ENCODE measurements around the gene PGAM4. TPM values are rescaled to one million over a fixed set of nuclear protein-coding genes. Genes with fewer than 3 reads are reported as not detected.
"Not testable (repeated sequence)": the region's sequence is repeated elsewhere in the genome, so short reads cannot be mapped to it uniquely, and the experiment has no call there.

The PGAM4 gene
- total and polyA plus RNA-seq, 9 donors = 0.13 to 0.48 (median 0.26) TPM; not detected in 6

DNA sequence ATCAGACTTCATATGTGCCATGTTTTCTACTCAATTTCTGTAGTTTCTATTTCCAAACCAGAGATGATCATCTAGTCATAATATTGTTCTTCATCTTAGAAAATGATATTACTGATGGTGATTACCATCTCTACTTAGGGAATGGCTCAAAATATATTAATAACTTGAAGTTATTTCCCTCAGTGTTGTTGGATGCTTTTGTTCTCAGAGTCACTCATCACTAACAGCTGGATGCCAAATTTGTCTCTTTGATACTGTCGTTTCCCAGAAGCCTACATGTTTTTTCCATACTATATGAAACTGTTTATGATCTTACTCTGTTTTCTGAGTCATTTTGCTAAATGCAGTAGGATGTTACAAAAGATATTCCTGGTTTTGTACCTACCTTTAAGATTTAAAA lies 8.9 kb downstream of the PGAM4 start:
- no CpG with 5 or more reads among the region's 1 CpG for WGBS (ENCODE audit: insufficient coverage)
- Histone ChIP-seq H3K4me3 (ENCODE audit: low read length) (no peak overlapping the region), H3K27ac (ENCODE audit: low read length) (no peak overlapping the region), H3K9me3 (replicated peaks; ENCODE audit: control insufficient read depth, low read depth, low read length) (no peaks in the 10 kb centered on the region), H3K36me3 (ENCODE audit: control insufficient read depth, insufficient read depth, low read length) (no peaks in the 10 kb centered on the region), H3K27me3 (ENCODE audit: control insufficient read depth, insufficient read depth, low read length) (no peaks in the 10 kb centered on the region), H3K4me1 (ENCODE audit: control insufficient read depth, insufficient read depth, low read length) (no peaks in the 10 kb centered on the region)
- no peak for DNase-seq

DNA sequence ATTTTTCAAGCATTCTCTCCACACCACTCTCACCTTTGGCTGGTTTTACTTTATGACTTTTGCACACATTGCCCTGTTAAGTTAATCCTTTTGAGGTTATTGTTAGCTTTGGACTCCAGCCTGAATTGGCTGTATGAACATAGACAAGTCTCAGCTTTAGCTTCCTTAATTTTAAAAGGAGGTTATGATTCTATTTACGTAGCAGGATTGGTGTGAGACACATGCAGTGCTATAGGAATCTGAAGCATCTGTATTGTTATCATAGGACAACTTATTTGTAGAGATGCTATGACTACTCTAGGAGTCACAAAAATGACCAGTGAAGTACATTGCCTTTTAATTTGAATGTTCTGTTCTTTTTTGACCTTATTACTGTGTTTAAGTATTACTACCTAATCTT lies 15.7 kb downstream of the PGAM4 start:
- Histone ChIP-seq H3K4me1 (ENCODE audit: control insufficient read depth, insufficient read depth, low read length) (no peaks in the 10 kb centered on the region), H3K36me3 (ENCODE audit: control insufficient read depth, insufficient read depth, low read length) (no peaks in the 10 kb centered on the region), H3K27ac (ENCODE audit: low read length) (no peak overlapping the region), H3K9me3 (replicated peaks; ENCODE audit: control insufficient read depth, low read depth, low read length) (no peaks in the 10 kb centered on the region), H3K4me3 (ENCODE audit: low read length) (no peak overlapping the region), H3K27me3 (ENCODE audit: control insufficient read depth, insufficient read depth, low read length) (no peaks in the 10 kb centered on the region)
- WGBS (ENCODE audit: insufficient coverage) = no CpG with 5 or more reads among the region's 1 CpG
- DNase-seq = no peak

DNA sequence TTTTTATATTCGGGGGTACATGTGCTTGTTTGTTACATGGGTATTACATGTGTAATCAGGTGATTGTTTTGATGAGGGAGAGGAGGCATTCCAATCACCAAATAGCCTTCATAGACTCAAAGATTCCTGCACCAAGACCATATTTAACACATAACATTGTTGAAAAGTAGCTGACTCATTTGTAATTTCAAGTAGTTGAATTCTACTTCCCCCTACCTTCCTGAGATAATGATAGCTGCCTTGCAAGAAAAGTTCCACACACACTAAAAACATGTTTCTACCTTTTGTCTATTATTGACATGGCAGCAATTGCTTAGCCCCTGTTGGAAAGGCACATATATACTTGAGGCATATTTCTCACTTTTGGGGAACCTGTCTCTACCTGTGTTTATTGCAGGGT lies 16.1 kb downstream of the PGAM4 start:
- no CpG with 5 or more reads among the region's 1 CpG for WGBS (ENCODE audit: insufficient coverage)
- no peak overlapping the region for H3K27ac ChIP-seq (ENCODE audit: low read length)

DNA sequence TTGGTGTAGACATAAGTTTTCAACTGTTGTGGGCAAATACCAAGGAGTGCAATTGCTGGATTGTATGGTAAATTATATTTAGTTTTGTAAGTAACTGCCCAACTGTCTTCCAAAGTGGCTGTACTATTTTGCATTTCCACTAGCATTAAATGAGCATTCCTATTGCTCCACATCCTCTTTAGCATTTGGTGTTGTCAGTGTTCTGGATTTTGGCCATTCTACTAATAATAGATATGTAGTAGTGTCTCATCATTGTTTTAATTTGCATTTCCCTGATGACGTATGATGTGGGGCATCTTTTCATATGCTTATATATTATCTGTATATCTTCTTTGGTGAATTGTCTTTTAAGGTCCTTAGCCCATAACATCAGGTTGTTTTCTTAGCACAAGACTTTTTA lies 17.3 kb downstream of the PGAM4 start:
- no peaks in the 10 kb centered on the region for H3K4me1 ChIP-seq (ENCODE audit: control insufficient read depth, insufficient read depth, low read length)
- no peak overlapping the region for H3K27ac ChIP-seq (ENCODE audit: low read length)
- no peak for DNase-seq
- no peaks in the 10 kb centered on the region for H3K36me3 ChIP-seq (ENCODE audit: control insufficient read depth, insufficient read depth, low read length)
- no peaks in the 10 kb centered on the region for H3K9me3 ChIP-seq (replicated peaks; ENCODE audit: control insufficient read depth, low read depth, low read length)
- no CpG with 5 or more reads among the region's 1 CpG for WGBS (ENCODE audit: insufficient coverage)
- no peak overlapping the region for H3K4me3 ChIP-seq (ENCODE audit: low read length)
- no peaks in the 10 kb centered on the region for H3K27me3 ChIP-seq (ENCODE audit: control insufficient read depth, insufficient read depth, low read length)

More for the DNA sequence above, 16.1 kb downstream of the PGAM4 start:
- H3K36me3 ChIP-seq (ENCODE audit: control insufficient read depth, insufficient read depth, low read length) = no peaks in the 10 kb centered on the region
- no peaks in the 10 kb centered on the region for H3K27me3 ChIP-seq (ENCODE audit: control insufficient read depth, insufficient read depth, low read length)
- H3K4me3 ChIP-seq (ENCODE audit: low read length) = no peak overlapping the region
- H3K4me1 ChIP-seq (ENCODE audit: control insufficient read depth, insufficient read depth, low read length) = no peaks in the 10 kb centered on the region
- DNase-seq = no peak
- H3K9me3 ChIP-seq (replicated peaks; ENCODE audit: control insufficient read depth, low read depth, low read length) = no peaks in the 10 kb centered on the region

DNA sequence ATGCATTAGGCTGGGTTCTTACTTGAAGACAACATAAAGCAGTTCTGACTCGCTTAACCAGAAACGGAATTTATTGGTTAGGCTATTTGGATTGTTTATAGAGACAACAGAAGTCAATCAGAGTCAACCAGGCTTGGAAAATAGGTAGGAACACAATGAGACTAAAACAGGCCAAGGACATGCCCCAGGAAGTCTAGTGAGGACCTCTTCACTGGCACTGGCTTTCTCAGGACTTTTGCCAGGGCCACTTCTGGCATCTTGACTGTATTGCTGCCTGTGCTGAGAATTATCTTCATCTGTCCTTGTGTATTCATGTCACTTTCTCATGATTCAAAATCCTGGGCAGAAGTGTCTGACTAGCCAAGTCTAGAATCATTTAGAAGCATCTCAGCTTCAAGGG lies 19.6 kb downstream of the PGAM4 start:
- Histone ChIP-seq H3K27me3 (ENCODE audit: control insufficient read depth, insufficient read depth, low read length) (no peaks in the 10 kb centered on the region), H3K4me3 (ENCODE audit: low read length) (no peak overlapping the region), H3K27ac (ENCODE audit: low read length) (no peak overlapping the region), H3K36me3 (ENCODE audit: control insufficient read depth, insufficient read depth, low read length) (no peaks in the 10 kb centered on the region), H3K9me3 (replicated peaks; ENCODE audit: control insufficient read depth, low read depth, low read length) (no peaks in the 10 kb centered on the region), H3K4me1 (ENCODE audit: control insufficient read depth, insufficient read depth, low read length) (no peaks in the 10 kb centered on the region)
- DNase-seq = no peak
- WGBS (ENCODE audit: insufficient coverage) = 74% methylated on average over 2 of the region's 2 CpGs

DNA sequence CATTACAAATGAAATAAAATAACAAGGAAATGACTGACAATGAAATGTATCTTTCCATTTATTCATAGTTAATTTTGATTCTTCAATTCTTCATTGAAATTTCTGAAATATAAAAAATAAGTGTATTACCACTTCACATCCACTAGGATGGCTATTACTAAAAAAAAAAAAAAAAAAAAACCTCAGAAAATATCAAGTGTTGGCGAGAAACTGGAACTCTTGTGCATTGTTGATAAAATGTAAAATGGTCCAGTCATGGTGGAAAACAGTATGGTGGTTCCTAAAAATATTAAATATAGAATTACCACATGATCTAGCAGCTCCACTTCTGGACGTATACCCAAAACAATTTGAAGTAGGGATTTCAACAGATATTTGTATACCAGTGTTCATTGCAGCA lies 22.9 kb downstream of the PGAM4 start:
- Histone ChIP-seq H3K4me3 (ENCODE audit: low read length) (no peak overlapping the region), H3K27me3 (ENCODE audit: control insufficient read depth, insufficient read depth, low read length) (no peaks in the 10 kb centered on the region), H3K4me1 (ENCODE audit: control insufficient read depth, insufficient read depth, low read length) (no peaks in the 10 kb centered on the region), H3K27ac (ENCODE audit: low read length) (no peak overlapping the region), H3K9me3 (replicated peaks; ENCODE audit: control insufficient read depth, low read depth, low read length) (no peaks in the 10 kb centered on the region), H3K36me3 (ENCODE audit: control insufficient read depth, insufficient read depth, low read length) (no peaks in the 10 kb centered on the region)
- no CpG with 5 or more reads among the region's 2 CpGs for WGBS (ENCODE audit: insufficient coverage)
- DNase-seq = no peak

DNA sequence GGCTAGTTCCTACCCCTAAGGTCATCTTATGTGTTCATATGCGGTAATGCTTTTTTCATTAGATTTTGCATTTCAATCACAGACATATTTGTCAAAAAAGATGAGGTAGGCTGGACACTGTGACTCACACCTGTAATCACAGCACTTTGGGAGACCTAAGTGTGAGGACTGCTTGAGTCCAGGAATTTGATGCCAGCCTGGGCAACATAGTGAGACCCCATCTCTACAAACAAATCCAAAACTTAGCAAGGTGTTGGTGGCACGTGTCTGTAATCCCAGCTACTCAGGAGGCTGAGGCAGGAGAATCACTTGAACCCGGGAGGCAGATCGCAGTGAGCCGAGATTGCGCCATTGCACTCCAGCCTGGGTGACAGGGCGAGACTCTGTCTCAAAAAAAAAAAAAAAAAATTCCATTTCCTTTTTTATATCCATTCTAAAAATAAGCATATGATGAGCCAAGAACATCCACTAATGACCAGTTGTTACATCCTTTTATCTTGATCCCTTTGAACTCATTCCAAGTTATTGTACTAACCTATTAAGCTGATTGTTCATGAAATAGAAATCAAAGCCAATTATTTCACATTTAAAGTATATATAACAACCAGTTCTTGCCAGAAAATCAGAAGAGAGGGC lies 23.4 kb downstream of the PGAM4 start:
- Histone ChIP-seq H3K4me1 (ENCODE audit: control insufficient read depth, insufficient read depth, low read length) (no peaks in the 10 kb centered on the region), H3K4me3 (ENCODE audit: low read length) (no peak overlapping the region), H3K27me3 (ENCODE audit: control insufficient read depth, insufficient read depth, low read length) (no peaks in the 10 kb centered on the region), H3K27ac (ENCODE audit: low read length) (no peak overlapping the region), H3K36me3 (ENCODE audit: control insufficient read depth, insufficient read depth, low read length) (no peaks in the 10 kb centered on the region), H3K9me3 (replicated peaks; ENCODE audit: control insufficient read depth, low read depth, low read length) (no peaks in the 10 kb centered on the region)
- WGBS (ENCODE audit: insufficient coverage) = 73% methylated on average over 5 of the region's 7 CpGs
- DNase-seq = no peak

DNA sequence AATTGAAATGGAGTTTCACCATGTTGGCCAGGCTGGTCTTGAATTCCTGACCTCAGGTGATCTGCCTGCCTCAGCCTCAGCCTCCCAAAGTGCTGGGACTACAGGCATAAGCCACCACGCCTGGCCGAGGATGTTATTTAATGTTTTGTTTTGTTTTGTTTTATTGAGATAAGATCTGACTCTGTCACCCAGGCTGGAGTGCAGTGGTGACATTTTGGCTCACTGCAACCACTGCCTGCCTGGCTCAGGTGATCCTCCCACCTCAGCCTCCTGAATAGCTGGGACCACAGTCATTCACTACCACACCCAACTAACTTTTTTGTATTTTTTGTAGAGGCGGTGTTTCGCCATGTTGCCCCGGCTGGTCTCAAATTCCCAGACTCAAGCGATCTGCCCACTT lies 24.4 kb downstream of the PGAM4 start:
- DNase-seq; H3K36me3 ChIP-seq (ENCODE audit: control insufficient read depth, insufficient read depth, low read length); H3K9me3 ChIP-seq (replicated peaks; ENCODE audit: control insufficient read depth, low read depth, low read length); H3K27me3 ChIP-seq (ENCODE audit: control insufficient read depth, insufficient read depth, low read length); H3K4me1 ChIP-seq (ENCODE audit: control insufficient read depth, insufficient read depth, low read length); H3K4me3 ChIP-seq (ENCODE audit: low read length); H3K27ac ChIP-seq (ENCODE audit: low read length): not testable (repeated sequence)
- WGBS (ENCODE audit: insufficient coverage) = 80% methylated on average over 2 of the region's 6 CpGs

DNA sequence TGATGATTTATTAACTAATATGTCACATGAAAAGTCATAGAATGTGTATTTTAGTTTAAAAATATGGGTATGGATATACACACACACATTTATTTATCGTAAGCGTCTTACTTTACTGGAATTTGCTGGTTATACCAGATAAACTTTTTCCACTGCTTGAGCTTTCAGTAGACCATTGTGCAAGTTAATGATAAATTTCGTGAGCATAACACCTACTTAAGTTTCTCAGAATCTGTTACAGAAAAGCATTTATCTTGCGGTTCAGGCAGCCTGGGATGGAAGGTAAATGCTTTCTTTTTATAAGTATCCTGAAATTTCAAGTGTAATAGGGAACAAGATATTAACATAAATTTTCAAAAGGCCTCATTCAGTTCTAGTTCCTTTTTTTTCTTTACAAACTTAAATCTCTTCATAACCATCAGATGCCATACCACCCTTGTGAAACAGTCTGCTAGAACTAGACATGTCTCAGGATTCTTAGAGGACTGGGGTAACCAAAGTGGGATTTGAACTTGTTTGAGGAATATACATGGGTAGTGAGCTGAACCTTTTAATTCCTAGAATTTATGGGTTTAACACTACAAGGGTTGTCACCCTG lies 31.3 kb downstream of the PGAM4 start:
- no peak overlapping the region for H3K27ac ChIP-seq (ENCODE audit: low read length)
- WGBS (ENCODE audit: insufficient coverage) = no CpG with 5 or more reads among the region's 4 CpGs
- no peaks in the 10 kb centered on the region for H3K9me3 ChIP-seq (replicated peaks; ENCODE audit: control insufficient read depth, low read depth, low read length)
- H3K27me3 ChIP-seq (ENCODE audit: control insufficient read depth, insufficient read depth, low read length) = no peaks in the 10 kb centered on the region
- no peak for DNase-seq
- no peaks in the 10 kb centered on the region for H3K36me3 ChIP-seq (ENCODE audit: control insufficient read depth, insufficient read depth, low read length)
- no peak overlapping the region for H3K4me3 ChIP-seq (ENCODE audit: low read length)
- H3K4me1 ChIP-seq (ENCODE audit: control insufficient read depth, insufficient read depth, low read length) = no peaks in the 10 kb centered on the region

DNA sequence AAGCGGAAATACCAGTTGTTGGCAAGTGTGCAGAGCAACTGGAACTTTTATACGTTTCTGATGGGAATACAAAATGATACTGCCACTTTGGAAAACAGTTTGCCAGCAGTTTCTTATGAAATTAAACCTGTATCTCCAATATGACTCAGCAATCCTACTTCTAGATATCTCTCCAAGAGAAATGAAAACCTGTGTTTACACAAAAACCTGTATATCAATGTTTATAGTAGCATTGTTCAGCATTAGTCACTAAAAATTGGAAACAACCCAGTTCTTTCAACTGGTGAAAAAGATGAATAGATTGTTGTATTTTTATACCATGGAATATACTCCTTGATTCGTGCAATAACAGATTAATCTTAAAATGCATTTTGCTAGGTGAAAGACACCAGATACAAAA lies 32.1 kb downstream of the PGAM4 start:
- Histone ChIP-seq H3K27me3 (ENCODE audit: control insufficient read depth, insufficient read depth, low read length) (no peaks in the 10 kb centered on the region), H3K27ac (ENCODE audit: low read length) (no peak overlapping the region), H3K4me3 (ENCODE audit: low read length) (no peak overlapping the region), H3K9me3 (replicated peaks; ENCODE audit: control insufficient read depth, low read depth, low read length) (no peaks in the 10 kb centered on the region), H3K4me1 (ENCODE audit: control insufficient read depth, insufficient read depth, low read length) (no peaks in the 10 kb centered on the region), H3K36me3 (ENCODE audit: control insufficient read depth, insufficient read depth, low read length) (no peaks in the 10 kb centered on the region)
- no peak for DNase-seq
- no CpG with 5 or more reads among the region's 3 CpGs for WGBS (ENCODE audit: insufficient coverage)

DNA sequence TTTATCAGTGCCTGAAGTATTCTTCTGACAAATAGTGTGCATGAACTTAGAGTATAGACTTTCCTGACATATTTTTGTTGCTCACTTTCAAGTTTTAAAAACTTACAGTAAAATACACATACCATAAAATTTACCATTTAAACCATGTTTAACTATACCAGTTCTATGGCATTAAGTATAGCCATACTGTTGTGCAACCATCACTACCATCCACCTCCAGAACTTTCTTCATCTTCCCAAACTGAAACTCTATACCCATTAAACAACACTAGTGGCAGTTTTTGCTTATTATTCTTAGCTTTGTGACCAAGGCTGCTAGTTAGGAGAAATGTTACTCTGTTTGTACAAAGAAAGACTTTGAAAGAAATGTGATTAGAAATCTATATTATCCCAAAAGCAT lies 33.1 kb downstream of the PGAM4 start:
- H3K36me3 ChIP-seq (ENCODE audit: control insufficient read depth, insufficient read depth, low read length) = no peaks in the 10 kb centered on the region
- no peak overlapping the region for H3K27ac ChIP-seq (ENCODE audit: low read length)
- no peak overlapping the region for H3K4me3 ChIP-seq (ENCODE audit: low read length)
- H3K9me3 ChIP-seq (replicated peaks; ENCODE audit: control insufficient read depth, low read depth, low read length) = no peaks in the 10 kb centered on the region
- H3K27me3 ChIP-seq (ENCODE audit: control insufficient read depth, insufficient read depth, low read length) = no peaks in the 10 kb centered on the region
- H3K4me1 ChIP-seq (ENCODE audit: control insufficient read depth, insufficient read depth, low read length) = no peaks in the 10 kb centered on the region
- DNase-seq = no peak

Data from muscle of leg (tissue), 11 donors.